ENCODE results near the gene C10orf62.
"Not testable (repeated sequence)": the region's sequence is repeated elsewhere in the genome, so short reads cannot be mapped to it uniquely, and the experiment has no call there.

DNA sequence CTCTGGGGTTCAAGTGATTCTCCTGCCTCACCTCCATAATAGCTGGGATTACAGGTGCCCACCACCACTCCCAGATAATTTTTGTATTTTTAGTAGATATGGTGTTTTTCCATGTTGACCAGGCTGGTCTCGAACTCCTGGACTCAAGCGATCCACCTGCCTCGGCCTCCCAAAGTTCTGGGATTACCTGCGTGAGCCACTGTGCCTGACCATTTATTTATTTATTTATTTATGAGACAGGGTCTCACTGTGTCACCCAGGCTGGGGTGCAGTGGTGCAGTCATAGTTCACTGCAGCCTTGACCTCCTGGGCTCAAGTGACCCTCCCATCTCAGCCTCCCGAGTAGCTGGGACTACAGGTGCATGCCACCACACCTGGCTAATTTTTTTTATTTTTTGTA lies 35.2 kb upstream of the C10orf62 start:
- TF ChIP-seq, protein P1, sequence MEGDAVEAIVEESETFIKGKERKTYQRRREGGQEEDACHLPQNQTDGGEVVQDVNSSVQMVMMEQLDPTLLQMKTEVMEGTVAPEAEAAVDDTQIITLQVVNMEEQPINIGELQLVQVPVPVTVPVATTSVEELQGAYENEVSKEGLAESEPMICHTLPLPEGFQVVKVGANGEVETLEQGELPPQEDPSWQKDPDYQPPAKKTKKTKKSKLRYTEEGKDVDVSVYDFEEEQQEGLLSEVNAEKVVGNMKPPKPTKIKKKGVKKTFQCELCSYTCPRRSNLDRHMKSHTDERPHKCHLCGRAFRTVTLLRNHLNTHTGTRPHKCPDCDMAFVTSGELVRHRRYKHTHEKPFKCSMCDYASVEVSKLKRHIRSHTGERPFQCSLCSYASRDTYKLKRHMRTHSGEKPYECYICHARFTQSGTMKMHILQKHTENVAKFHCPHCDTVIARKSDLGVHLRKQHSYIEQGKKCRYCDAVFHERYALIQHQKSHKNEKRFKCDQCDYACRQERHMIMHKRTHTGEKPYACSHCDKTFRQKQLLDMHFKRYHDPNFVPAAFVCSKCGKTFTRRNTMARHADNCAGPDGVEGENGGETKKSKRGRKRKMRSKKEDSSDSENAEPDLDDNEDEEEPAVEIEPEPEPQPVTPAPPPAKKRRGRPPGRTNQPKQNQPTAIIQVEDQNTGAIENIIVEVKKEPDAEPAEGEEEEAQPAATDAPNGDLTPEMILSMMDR (IDR thresholded peaks at IDR 0.05), result not testable (repeated sequence)
- not testable (repeated sequence) for TF ChIP-seq POLR2A (IDR thresholded peaks at IDR 0.05)

Measured in body of pancreas (tissue), 4 donors.